GM19455 (cell line): ENCODE data around the gene RPS17.

ENCODE experiments used
- ATAC-seq: cut with Tn5 transposase; IDR thresholded peaks from one replicate; pipeline ENCODE4 v1.9.1; 2021; ENCODE audit not compliant: unreplicated experiment

Gene RPS17

DNA sequence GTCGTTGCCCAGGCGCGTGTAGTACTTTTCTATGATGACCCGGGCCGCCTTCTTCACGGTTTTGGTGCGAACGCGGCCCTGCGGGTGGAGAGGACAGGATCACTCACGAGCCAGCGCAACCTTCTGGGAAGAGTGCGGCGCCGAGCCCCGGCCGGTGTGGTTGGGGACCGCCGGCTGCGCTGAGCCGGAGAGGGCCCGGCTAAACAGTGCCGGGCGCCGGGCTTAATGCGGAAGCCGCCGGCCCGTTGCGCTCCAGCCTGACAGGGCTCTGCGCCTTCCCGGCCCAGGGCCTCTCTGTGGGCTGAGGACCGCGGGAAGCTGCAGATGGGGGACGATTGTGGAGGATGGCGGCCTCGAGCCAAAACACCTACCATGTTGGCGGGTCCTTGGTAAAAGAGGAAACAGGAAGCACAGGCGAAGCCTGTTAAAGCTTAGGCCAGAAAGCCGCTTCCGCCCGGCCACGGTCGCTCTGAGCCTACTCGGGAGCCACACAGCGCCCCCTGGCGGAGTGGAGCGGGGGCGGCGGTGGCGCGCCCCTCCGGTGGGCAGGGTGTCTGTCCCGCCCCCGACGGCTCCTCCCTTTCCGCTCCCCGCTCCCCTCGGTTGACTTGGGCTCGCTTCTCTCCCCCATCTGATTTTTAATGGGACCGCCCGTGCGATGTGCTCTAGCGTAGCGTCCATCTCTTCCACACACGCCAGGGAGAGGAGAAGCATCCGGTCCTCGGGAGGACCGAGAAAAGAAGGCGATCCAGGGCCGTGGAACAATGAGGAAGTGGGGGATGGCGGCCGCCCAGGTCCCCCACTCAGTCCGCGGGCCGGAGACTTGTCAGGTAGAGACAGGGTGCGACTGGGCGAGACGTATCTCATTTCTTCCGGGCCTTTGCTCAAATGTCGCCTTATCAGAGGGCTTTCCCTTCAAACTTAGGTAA lies at the start of gene RPS17:
Gene RPS17 (minus strand): TSS at position 403 of the 929 bp plus-strand sequence. CDS start 29 bp downstream, at position 374.
- ATAC-seq, result peak; percentile 93

DNA sequence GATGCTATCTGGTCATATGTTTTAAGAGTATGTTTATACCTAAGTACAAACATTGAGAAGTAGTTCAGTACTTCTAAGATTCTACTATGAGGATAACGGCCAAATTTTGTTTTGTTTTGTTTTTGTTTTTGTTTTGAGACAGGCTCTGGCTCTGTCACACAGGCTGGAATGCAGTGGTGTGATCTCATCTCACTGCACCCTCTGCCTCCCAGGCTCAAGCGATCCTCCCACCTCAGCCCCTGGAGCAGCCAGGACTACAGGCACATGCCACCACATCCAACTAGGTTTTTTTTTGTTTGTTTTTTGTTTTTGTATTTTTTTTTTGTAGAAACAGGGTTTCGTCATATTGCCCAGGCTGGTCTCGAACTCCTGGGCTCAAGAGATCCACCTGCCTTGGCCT lies 47.5 kb upstream of the RPS17 start:
- no peak for ATAC-seq

DNA sequence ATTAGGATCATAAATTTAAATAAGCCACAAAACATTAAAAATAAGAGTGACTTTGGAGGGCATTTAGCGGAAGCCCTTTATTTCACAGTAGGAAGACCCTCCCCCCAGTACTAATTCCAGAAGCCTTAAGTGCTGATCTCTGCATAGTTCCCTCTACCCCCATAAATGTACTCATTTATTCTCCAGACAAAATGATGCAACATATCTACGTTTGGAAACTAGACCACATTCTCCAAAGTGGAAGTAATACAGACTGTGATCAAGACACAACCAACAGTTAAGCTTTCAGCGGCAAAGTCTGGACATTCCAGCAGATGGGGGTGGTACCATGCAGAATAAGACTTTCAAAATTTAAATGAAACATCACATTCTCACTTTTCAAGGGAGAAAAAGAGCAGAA lies 44.8 kb upstream of the RPS17 start:
- no peak for ATAC-seq

DNA sequence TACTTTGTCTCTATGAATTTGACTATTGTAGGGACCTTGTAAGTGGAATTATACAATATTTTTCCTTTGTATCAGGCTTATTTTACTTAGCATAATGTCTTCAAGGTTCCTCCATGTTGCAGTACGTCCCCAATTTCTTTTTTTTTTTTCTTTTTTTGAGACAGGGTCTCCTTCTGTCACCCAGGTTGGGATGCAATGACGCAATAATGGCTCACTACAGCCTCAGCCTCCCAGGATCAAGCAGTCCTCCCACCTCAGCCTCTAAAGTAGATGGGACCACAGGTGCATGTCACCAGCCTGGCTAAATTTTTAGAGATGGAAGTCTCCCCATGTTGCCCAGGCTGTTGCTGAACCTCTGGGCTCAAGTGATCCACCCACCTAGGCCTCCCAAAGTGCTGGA lies 40.5 kb upstream of the RPS17 start:
- no peak for ATAC-seq

DNA sequence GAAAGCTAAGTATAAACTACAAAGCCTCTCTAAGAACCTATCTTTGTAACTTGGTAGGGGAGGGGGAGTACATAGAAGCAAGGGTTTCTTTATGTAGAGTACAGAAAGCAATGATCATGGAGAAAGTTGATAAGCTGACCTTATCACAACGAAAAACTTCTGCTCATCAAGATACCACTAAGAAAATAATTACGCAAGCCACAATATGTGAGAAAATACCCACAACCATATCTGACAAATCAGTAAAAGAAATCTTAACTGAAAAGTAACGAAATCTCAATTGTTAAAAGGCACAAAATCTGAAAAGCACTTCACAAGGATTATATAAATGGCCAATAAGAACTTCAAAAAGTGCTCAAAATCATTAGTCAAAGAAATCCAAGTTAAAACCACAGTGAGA lies 35.1 kb upstream of the RPS17 start:
- no peak for ATAC-seq

DNA sequence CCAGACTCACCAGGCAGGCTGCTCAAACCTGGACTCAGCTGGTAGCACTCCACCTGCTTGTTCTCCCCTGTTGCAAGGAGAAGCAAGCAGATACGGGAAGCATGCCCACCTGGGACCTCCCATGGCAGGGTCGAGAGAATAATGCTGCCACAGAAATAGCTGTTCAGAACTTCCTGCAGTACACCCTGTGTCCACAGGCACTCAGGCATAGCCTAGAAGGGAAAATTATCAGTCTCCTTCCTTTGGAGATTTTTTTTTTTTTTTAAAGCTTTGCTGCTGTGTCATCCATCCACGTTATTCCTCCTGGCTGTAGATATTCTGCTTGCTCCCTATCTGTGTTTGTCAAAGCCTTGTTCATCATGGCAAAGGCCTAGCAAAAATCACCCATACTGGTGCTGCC lies 32.7 kb upstream of the RPS17 start:
- no peak for ATAC-seq

DNA sequence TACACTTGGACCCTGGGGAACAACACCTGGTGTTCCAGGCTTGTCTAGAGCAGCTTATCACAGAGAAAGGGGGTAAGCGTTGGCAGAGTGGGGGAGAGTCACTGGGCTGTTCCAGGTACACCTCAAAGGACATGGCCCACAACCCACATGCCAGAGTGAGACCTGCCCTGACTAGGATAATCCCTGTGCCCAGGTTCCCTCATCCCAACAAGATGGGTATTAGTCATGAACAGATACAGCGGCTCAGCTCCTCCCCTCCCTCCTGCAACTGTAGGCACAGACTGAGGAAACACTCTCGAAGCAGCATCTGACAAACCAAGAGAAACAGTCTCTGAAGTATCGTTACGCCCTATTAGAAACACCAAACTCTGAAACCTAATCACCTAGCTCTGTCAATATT lies 32.1 kb upstream of the RPS17 start:
- ATAC-seq, result no peak

DNA sequence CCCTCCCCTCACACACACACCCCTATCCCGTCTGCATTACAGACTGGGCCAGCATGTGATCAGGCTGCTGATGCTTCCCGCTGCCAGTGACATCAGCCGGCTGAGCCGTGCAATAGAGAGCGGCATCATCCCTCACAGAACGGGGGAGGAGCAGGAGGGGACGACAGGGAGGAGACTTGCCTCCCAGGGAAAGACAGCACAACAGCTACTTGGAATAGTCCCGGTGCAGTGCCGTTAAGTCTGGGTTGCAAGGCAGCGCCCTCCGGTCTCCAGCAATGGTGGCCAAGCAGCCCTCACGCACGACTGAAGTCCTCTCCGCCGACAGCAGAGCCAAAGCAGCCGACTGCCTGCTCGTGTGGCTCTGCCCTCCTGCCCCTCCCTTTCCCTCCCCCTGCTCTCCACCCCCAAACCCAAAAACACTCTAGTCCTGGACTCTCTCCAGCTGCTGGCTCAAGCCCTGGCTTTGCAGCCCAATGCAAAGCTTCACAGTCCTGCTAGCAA lies 31.5 kb upstream of the RPS17 start:
- ATAC-seq, result no peak

DNA sequence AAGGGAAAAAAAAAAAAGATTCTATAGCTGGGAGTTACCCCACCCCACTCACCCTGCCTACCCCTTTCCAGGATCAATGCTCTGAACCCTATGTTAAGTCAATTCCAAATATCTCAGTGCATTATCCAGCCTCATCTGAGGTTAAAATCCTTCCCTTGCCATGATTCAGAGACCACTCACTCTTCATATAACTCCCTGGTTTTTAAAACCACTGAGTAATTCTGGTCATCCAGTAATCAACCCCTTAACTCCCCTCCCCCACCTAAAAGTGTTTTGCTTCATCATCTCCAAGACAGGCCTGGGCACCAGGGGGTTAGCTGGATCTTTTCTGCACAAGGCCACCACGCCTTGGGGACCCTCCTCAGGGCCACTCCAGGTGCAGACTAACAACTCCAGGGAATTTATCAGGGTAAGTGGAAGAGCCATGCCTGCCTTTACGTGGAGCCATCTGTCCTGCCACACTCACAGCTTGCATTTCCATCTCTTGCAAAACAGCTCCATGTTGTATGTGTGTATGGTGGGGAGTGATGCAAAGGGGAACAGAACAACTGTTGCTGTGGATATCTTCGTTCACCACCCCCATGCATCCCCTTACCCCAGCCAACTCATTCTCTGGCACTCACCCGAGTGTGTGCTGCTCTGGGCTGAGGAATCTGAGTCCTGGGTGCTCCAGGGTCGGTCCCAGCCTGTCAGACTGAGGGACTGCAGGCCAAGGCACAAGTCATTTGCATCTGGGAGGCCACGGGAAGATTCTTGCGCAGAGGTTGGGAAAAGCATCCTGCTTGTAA lies 30.7 kb upstream of the RPS17 start:
- no peak for ATAC-seq

DNA sequence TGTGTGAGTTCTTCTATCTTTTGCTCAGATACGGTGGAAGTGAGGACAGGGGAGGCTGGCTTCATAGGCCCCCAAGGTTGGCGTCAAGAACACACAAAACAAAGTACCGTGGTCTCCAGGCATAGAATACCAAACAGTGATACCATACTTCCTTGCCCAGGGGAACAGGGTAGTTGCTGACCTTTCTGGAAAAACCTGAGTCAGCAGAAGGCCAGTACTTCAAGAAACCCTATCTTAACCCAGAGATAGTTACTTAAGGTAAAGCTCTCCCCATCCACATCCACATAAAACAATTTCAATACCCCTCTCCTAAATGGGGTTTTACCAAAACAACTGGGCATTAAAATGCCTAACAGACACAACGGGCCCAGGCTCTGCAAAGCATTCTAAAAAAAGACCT lies 29.6 kb upstream of the RPS17 start:
- ATAC-seq, result no peak

DNA sequence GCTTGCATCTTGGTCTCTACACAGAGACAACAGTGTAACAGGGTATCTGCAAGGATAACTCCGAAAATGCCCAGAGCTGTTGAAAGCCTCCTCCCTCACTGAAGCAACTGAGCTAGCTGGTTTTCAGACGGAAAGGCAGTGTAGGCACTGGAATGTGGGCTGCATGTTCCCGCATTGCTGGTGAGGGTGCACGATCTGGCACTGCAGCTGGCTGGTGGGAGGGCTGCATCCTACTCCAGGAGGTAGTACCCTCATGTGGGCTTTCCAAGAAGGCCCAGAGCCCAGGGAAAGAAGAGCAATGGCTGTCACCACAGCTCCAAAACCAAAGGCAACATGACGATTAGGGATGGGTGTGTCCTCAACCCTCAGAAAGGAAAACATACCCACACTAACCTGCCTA lies 28.7 kb upstream of the RPS17 start:
- ATAC-seq, result no peak

DNA sequence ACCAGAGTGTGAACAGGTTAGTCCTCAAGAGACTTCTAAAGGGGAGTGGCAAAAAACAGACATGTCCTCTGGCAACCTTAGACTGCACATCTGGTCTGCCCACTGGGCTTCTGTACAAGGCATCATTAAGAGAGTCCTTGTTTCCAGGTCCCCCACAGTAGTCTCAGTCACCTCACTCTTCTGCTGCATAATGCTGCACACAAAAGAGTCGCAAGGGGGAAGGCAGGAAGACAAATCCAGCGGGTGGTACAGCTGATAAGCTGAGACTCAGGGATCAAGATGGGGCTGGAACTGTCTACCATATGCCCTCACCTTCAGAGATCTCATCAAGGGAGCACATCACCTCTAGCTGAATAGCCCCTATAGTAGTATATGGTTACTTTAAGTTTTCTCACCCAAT lies 27.4 kb upstream of the RPS17 start:
- no peak for ATAC-seq

DNA sequence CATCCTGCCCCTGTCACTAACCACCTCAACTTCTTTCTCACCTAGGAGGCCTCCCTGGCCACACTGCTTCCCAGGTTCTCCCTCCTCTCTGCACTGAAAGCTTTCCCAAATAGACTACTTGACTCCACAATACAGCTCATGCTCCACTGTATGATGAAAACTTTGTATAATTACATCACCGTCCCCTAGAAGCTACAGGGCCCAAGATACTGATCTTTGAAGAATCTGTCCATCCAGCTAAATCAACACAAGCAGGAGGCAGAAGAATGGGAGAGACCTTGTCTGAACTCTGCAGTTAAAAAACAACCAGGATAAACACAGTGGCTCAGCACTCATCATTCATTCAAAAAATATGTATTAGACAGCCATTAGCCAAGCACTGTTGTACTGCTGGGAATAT lies 26.4 kb upstream of the RPS17 start:
- no peak for ATAC-seq

DNA sequence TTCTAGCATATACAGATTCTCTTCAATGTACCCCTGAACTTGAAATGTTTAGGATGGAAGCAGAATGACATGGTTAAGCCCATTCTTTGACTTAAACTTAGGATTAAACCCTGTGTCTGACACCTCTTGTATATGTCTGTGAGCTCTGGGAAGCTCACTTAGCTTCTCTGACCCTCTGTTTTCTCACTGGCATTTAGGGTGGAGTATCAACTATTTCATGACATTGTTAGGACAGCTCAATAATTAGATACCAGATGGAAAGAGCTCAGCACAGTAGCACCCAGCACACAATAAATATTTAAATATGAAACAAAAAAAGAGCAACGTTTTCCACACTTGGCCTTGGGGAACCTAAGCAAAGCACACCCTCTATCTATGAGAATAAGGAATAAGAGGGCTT lies 18.2 kb upstream of the RPS17 start:
- ATAC-seq, result no peak

DNA sequence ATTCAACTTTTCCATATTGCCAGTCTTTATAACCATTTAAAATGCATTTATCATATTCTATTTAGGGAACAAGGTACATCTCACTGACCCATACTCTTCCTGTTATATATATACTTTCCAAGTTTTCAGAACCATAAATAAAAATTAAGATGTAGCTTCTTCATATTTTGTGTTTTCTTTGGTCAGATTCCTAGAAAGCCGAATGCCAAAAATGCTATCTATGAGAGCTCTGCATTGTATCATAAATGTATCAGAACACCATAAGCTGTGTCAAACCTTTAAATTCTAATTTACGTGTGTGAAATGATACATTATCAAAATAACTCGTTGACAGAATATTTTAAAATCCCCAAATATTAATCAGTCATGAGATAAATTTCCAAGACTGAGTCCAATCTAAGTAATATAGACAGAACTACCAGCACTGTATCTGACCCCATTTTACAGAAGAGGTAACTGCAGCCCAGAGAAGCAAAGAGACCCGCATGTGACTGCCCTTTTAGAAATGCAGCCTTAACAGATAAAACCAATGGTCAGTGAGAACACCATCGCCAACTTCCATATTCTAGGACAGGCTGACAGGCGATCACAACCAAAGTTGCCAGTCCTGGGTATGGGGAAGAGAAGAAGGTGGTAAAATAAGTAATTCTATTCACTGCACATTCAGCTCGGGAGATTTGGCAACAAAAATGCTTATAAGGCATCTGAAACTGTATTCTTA lies 16.2 kb upstream of the RPS17 start:
- ATAC-seq, result no peak

DNA sequence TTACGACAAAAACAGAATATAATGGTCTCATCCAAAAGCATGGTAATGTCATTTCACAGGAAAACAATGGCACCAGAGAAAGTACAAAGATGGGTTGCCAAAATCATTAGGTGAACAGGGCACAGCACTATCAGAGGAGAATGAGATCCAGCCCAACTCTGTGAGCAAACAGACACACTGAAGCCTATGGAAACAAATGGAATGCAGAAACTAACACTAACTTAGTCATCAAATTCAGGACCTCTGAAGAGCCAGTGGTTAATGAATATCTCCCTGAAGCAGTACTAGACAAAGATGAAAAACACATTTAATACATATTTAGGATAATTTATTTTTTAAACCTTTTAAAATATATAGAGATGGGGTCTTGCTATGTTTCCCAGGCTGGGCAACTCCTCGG lies 14.6 kb upstream of the RPS17 start:
- no peak for ATAC-seq

DNA sequence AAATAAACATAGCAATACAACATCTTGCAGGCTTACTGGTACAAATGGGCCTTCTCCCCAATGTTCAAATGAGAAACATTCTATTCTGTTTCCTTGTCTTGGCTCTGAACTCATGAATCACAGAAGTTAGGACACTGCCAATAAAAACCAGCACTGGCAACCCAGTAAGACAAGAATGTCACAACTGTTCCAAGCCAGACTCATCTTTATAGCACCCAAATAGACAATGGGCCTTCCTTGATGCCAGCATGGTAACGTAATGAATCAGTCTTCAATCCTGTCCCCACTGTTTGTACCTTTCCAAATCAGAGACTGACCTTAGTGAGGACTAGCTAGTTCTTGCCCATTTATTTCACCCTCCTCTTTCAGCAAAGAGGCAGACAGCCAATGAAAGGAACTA lies 14.1 kb upstream of the RPS17 start:
- ATAC-seq, result no peak

DNA sequence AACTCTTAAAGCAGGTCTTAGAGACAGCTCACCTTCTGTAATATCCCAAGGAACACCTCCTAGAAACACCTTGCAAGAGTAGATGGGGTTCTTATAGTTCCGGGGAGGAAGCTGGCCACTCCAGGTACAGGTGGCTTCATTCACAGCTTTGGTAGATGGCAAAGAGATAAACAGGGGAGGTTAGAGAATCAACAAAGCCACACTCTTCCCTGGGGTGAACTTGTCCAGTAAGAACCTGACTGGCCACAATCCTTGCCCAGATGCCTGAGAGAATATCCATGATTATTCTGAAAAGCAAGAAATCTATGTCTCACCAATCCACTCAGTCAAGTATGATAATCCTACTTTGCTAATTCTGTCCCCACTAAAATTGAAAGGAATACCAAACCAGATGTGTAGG lies 13.6 kb upstream of the RPS17 start:
- no peak for ATAC-seq

DNA sequence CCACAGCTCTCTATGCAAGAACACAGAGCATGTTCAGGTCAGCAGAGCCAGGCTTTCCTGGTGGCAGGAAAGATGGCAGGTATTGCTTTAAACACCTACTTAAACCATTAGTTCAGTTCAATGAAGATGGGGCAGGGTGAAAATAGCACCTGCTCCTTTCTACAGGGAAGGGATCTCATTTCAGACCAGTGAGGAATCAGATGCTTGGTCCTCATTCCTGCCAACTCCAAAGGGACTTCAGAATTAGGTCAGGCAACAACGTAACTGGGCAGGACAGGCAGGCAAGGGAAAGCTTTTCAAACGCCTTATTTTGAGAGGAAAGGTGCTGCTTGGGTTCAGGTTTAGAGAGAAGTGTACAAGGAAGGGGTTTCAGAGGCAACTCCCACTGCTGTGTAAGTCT lies 12.6 kb upstream of the RPS17 start:
- ATAC-seq, result no peak

DNA sequence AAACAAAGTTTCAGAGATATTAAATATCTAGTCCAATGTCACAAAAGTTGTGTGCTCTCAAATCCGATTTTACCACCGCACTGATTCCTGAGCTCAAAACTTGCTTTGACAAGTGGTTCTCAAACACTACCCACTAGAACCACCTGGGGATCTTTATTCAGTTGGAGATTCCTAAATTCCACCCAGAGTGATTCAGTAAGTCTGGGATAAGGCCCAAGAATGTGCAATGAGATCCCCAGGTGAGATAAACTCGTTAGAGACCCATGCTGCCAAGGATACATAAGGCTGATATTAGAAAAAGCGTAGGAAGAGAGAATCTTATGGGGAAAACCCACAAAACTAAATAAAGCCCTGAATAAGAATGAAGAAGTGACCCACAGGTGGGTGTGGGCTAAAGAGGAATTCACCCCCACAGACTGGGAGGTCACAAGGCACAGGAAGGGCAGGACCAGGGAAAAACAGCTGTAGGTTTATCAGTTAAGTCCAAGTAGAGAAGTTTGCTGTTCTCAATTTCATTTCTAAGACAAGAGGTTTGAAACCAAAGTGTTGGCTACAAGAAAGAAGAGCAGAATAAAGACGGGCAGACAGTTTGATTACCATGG lies 11.5 kb upstream of the RPS17 start:
- no peak for ATAC-seq

DNA sequence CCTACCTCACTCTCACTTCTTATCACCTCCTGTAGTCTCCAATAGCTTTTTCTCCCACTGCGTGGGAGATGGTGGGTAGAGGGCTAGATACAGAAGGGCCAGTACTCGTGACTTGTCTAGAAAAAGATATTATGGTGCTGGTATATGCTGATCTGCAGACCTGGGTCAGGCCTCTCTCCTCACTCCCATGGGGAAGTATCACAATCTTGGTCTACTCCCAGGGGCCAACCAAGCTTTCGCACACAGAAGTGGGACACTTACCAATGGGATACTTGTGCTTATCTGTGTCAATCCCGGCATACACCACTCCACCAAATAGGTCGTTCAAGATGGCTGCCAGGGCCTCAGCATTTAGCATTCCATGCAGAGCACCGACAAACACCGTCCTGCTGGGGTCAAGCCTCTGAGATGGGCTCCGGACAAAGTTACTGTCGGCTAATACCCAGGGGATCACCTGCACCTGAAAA lies 9.0 kb upstream of the RPS17 start:
- no peak for ATAC-seq
